ENCODE results near the gene KIF1B. TPM values are rescaled to one million over a fixed set of nuclear protein-coding genes. Genes with fewer than 3 reads are reported as not detected.
A peak's percentile ranks its signal among the peaks of the same experiment; 100 is the strongest.
"Not testable (repeated sequence)": the region's sequence is repeated elsewhere in the genome, so short reads cannot be mapped to it uniquely, and the experiment has no call there.

The KIF1B gene
- total RNA-seq, 1 donor from 2014 or later: 93.6 TPM

GRCh38 chr1:10377365-10378029, 167.1 kb downstream of the KIF1B start:
- intact Hi-C loops (cut with DNase I): loop anchor here (1.0 to 5.0 kb wide), 2 partner anchors 51 to 115 kb away; no protein-coding TSS in a partner anchor
- DNase-seq (ENCODE audit: low spot score): not testable (repeated sequence)

- peak; percentile 87 for DNase-seq (ENCODE audit: low spot score)
- intact Hi-C loops (cut with DNase I): loop anchor here (5.0 kb wide), 1 partner anchor 114 kb away; no protein-coding TSS in a partner anchor
Measured at GRCh38 chr1:10378081-10378841, 167.9 kb downstream of the KIF1B start.

DNA sequence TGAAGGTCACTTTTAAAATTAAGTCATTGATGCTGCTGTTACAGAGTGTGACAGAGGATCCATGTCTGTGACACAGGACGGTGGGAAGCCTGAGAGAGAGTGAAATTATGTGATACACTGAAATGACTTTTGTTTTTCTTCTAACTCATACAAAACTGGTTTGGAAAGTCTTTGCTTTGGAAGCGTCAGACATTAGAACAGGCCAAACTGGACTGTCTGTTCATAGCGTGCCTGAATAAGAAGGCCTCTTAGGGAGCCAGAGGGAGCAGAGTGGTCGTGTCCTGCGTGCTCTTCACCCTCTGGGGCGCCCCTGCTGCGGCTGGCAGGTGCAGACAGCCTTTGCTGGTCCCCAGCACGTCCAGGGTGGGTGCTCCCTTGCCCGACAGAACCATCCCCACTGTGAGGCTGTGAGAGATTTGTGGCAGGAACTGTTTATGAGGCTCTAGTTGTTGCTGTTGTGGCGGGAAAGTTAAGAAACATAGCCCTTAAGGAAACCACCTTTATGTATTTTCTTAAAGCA, 168.8 kb downstream of the KIF1B start:
- intact Hi-C loops (cut with DNase I): loop anchor here (5.0 kb wide), 1 partner anchor 113 kb away; no protein-coding TSS in a partner anchor
- no peak for DNase-seq (ENCODE audit: low spot score)

- intact Hi-C loops (cut with DNase I): loop anchor here (5.0 kb wide), 1 partner anchor 113 kb away; no protein-coding TSS in a partner anchor
- no peak for DNase-seq (ENCODE audit: low spot score)
Measured at GRCh38 chr1:10379676-10380075, 169.3 kb downstream of the KIF1B start.

DNA sequence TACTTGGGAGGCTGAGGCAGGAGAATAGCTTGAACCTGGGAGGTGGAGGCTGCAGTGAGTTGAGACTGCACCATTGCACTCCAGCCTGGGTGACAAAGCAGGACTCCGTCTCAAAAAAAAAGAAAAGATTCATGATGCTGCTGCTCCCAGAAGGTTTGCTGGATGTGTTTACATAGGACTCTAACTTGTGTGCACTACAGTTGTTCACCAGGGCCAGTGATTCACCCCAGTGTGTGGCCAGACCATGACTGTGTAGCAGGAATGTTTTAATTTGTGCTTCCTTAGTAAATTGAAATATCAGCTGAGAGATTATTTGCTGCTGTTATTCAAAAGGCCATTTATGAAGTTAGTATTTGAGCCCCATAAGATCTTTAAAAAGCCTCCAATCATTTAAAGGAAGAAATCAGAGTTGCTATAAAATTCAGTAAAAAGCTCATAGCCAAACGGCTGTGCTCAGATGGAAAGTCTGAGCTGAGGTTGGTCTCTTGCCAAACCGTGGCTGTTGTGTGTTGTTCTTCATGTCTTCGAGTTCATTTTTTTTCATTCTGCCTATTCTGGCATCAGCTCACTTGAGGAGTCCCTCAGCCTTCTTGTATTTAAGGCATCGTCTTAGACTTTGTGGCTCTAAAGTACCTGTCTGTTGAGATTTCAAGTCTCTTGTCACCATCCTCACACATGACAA, 170.4 kb downstream of the KIF1B start:
- intact Hi-C loops (cut with DNase I): no loop called here
- DNase-seq (ENCODE audit: low spot score): no peak

GRCh38 chr1:10383630-10384029, 173.3 kb downstream of the KIF1B start:
- intact Hi-C loops (cut with DNase I): no loop called here

GRCh38 chr1:10384219-10384618, 173.8 kb downstream of the KIF1B start:
- DNase-seq (ENCODE audit: low spot score): no peak
- intact Hi-C loops (cut with DNase I): no loop called here

More at GRCh38 chr1:10383630-10384029, 173.3 kb downstream of the KIF1B start:
- DNase-seq (ENCODE audit: low spot score): no peak

DNA sequence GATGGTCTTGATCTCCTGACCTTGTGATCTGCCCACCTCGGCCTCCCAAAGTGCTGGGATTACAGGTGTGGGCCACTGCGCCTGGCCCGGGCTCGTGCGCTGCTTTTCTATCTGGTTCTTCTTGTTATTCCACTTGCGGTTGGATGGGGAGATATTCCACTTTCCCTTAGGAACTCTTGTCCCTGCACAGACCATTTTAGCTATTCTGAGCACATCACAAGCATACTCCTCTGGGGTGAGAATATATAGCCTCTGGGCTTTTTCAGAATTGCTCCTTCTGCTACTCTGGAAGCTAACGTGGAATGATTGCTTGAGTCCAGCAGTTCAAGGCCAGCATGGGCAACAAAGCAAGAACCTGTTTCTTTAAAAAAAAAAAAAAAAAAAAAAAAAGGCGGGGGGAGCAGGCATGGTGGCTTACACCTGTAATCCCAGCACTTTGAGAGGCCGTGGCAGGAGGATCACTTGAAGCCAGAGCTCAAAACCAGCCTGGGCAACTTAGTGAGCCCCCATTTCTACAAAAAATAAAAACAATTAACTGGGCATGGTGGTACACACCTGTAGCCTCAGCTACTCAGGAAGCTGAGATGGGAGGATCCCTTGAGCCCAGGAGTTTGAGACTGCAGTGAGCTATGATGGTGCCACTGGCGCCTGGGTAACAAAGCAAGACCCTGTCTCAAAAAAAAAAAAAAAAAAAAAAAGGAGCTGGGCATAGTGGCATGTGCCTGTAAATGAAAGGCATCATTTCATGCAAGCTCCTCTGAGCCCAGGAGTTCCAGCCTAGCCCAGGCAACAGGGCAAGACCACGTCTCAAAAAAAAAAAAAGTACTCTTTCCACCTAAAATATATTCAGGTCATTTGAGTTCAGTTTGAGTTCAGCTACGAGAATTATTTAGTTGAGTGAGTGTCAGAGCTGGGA, 176.6 kb downstream of the KIF1B start:
- peak; percentile 3 for DNase-seq (ENCODE audit: low spot score)
- intact Hi-C loops (cut with DNase I): no loop called here

DNA sequence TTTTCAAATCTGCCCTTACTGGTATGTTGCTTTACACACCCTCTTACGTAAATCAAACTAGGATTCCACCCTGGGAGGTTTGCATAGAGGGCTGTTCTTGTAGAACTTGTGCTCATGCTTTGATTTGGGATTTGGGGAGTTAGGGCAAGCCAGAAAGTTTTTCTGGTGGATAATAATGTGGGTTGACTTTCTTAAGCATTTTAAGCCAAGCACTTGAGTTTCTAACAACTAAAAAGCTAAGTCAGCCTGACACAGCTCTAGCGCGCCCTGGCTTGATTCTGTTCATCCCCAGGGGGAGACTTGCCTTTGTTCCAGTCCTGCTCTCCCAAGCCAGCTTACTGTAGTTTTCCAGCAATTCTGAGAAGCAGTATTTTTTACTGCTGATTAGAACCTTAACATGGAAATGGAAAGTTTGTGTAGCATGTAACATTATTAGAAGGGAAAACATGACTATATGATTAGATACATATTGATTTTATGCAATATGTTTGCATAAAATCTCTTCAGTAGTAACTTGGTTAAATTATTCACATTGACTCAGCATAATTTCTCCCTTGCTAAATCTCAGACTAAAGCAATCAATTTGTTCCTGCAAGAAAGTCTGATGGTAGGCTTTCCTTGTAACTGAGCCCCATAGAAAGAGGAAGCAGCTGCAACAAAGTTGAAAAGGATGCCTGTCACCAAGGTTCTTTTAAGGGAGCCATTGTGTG, 177.5 kb downstream of the KIF1B start:
- no peak for DNase-seq (ENCODE audit: low spot score)
- intact Hi-C loops (cut with DNase I): no loop called here

GRCh38 chr1:10388387-10388715, 178.0 kb downstream of the KIF1B start:
- DNase-seq (ENCODE audit: low spot score): no peak
- intact Hi-C loops (cut with DNase I): no loop called here

DNA sequence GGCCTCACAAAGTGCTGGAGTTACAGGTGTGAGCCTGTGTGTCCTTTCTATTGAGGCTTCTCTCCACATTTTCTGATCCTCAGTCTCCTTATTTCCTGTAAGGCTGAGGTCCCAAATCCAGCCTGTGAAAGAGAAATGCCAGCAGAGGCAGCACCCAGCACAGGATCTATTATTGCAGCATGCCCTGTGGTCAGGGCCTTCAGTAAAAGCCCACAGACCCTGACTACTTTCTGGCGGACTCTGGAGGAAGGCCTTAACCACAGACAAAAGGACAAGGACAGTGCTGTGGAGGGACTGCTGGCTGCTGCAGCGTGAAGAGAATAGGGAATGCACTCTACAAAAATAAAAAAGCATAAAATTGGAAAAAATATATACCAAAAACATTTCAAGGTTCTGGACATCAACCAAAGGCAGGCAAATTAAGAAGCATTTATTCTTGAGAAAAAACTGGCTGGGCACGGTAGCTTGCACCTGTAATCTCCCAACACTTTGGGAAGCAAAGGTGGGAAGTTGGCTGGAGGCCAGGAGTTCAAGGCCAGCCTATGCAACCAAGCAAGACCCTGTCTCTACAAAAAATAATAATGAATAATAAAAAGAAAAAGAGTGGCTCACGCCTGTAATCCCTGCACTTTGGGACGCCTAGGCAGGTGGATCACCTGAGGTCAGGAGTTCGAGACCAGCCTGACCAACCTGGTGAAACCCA, 179.1 kb downstream of the KIF1B start:
- DNase-seq (ENCODE audit: low spot score): no peak
- intact Hi-C loops (cut with DNase I): no loop called here

GRCh38 chr1:10396870-10397269, 186.5 kb downstream of the KIF1B start:
- intact Hi-C loops (cut with DNase I): no loop called here

GRCh38 chr1:10398278-10398733, 187.9 kb downstream of the KIF1B start:
- no peak for DNase-seq (ENCODE audit: low spot score)
- intact Hi-C loops (cut with DNase I): loop anchor here (2.0 kb wide), 1 partner anchor 32 kb away; the partner anchor contains the start of gene CENPS

More at GRCh38 chr1:10396870-10397269, 186.5 kb downstream of the KIF1B start:
- DNase-seq (ENCODE audit: low spot score): no peak

DNA sequence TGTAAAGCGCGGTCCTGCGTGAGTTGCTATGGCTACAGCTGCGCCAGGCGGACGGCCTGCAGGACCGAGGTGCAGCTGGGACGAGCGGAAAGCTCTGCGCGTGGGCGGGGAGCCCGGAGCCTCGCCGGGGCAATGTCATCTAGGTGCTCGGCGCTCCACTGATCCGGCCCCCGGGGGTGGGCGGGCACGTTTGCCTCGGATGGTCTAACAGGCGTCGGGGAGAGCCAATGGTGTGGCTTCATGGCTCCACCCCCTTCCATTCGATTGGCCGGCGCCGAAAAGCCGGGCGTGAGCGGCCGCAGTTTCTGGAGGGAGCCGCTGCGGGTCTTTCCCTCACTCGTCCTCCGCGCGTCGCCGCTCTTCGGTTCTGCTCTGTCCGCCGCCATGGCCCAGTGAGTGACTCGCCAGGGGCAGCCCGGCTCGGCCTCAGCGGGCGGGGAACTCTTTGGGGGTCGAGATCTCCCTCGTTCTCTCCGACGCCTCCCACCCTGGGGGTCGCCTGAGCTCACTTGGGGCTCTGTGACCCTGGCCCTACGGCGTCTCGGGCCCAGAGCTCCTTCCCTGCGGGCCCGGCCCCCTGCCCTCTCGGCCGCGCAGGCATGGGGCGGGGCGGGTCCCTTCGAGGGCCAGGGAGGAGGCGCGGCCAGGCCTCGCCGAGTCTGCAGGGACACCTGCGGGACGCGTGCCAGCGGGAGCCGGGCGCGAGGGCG, 188.5 kb downstream of the KIF1B start, which contains the start of gene PGD:
Gene PGD (plus strand): TSS at position 331 of the 710 bp plus-strand sequence. CDS start 54 bp downstream, at position 385.
- intact Hi-C loops (cut with DNase I): loop anchor here (2.0 kb wide), 1 partner anchor 32 kb away; the partner anchor contains the start of gene CENPS
- DNase-seq (ENCODE audit: low spot score): peak; percentile 100

DNA sequence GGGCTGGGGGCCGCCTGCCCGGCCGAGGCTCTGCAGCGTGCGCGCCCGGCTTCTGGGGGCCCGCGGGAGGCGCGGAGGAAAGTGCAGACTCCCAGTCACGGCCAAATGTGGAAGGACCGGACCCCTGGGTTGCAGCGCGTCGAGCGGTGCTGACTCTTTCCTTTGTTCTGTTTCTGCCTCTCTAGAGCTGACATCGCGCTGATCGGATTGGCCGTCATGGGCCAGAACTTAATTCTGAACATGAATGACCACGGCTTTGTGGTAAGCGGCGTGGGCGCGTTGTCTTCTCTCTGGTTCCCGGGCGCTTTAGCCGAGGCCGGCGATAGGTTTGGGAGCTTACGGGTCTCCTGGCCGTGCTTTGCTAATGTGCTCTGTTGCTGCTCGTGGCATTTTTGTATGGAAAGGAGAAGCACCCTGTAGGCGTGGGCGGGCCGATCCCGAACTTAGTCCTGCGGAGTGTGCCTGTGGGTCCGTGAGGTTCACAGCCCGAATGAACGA, 189.1 kb downstream of the KIF1B start:
- intact Hi-C loops (cut with DNase I): loop anchor here (2.0 kb wide), 1 partner anchor 31 kb away; the partner anchor contains the start of gene CENPS
- DNase-seq (ENCODE audit: low spot score): peak; percentile 76

GRCh38 chr1:10400013-10400412, 189.6 kb downstream of the KIF1B start:
- intact Hi-C loops (cut with DNase I): no loop called here

DNA sequence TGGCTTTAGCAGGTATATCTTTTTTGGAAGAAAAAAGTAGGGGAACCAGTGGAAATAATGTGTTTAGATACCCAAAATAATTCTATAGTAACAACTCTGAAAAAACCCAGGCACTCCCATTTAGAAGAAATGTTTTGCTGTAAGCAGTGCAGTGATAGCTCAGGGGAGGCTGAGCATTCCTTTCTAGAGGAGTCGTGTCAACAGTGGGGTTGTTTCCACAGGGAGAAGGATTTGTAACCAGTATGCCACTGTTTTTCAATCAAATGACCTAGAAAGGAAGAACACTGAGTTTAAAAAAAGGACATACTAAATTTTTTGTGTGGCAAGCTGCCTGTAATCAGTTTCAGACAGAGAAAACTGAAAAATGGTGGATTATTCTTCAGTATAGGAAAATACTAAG, 190.9 kb downstream of the KIF1B start:
- no peak for DNase-seq (ENCODE audit: low spot score)
- intact Hi-C loops (cut with DNase I): no loop called here

More at GRCh38 chr1:10400013-10400412, 189.6 kb downstream of the KIF1B start:
- peak; percentile 60 for DNase-seq (ENCODE audit: low spot score)
